Mesodermal cell (in vitro differentiated cells): ENCODE data around the gene LDHAL6B.

Experiments used
- H3K27ac ChIP-seq: 2 replicates; pipeline ENCODE4 v1.7.0; 2013; ENCODE audit warnings: mild to moderate bottlenecking, low read depth, low read length, moderate library complexity; ENCODE audit not compliant: severe bottlenecking
- H3K36me3 ChIP-seq: 2 replicates; pipeline ENCODE4 v1.7.1; 2013; ENCODE audit warnings: mild to moderate bottlenecking, low read length, moderate library complexity; ENCODE audit not compliant: control insufficient read depth, insufficient read depth
- H3K4me1 ChIP-seq: one replicate; pipeline ENCODE4 v1.7.1; 2013; ENCODE audit warnings: mild to moderate bottlenecking, low read length; ENCODE audit not compliant: insufficient read depth, control insufficient read depth, poor library complexity, severe bottlenecking
- H3K4me3 ChIP-seq: 2 replicates; pipeline ENCODE4 v1.7.0; 2013; ENCODE audit warnings: low read length, control low read depth, mild to moderate bottlenecking; ENCODE audit not compliant: insufficient read depth, poor library complexity, severe bottlenecking; ENCODE audit errors: extremely low read depth
- H3K9me3 ChIP-seq: 2 replicates; pipeline ENCODE4 v1.7.1; 2013; ENCODE audit warnings: mild to moderate bottlenecking, low read length, moderate library complexity; ENCODE audit not compliant: control insufficient read depth
- WGBS, 2 experiments: methylation state at CpG; one replicate each; pipeline ENCODE4 v1.1.5; 2013; ENCODE audit warnings: missing lambda C conversion rate in 2 of 2; ENCODE audit not compliant: insufficient coverage in 2 of 2; 5-methylcytosine and 5-hydroxymethylcytosine counted together

Gene LDHAL6B

DNA sequence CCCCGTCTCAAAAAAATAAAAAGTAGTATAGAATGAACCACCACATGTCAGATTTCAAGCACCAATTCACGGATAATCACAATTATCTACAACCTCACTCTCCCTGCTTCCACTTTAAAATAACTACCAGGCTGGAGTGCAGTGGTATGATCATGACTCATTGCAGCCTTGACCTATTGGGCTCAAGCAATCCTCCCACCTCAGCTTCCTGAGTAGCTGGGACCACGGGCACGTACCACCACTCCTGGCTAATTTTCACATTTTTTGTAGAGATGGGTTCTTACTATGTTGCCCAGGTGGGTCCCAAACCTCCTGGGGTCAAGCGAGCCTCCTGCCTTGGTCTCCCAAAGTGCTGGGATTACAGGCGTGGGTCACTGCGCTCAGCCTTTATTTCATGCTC is 38.1 kb upstream of the LDHAL6B start:
- Histone ChIP-seq H3K9me3 (no peaks in the 10 kb centered on the region), H3K4me3 (no peak overlapping the region), H3K4me1 (peaks cover 39% of the 10 kb centered on the region), H3K27ac (no peak overlapping the region), H3K36me3 (peaks cover 31% of the 10 kb centered on the region)
- WGBS, 2 experiments = 61 to 73% methylated on average over 2 to 3 of the region's 7 CpGs

DNA sequence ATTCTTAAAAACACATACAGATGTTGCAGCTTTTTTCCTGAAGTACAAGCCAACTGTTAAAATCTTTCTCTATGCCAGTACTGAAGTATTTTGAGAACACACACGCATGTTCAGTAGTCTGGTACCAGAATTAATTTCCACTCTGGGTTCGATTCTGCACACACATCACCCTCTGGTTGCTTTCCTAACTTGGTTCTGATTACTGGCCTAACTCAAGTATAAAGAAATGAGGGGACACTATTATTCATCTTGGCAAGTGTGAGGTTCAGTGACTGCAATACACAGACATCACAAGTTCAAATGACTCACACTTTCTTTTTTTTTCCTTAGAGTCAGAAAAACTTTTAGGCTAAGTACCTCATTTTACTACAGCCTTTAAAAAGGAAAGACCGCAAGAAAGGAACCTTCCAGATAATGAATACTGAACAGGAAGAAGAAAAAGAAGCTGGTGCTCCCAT is 37.4 kb upstream of the LDHAL6B start:
- no peaks in the 10 kb centered on the region for H3K9me3 ChIP-seq
- 88% methylated on average over 2 of the region's 3 CpGs; no CpG with 5 or more reads in 1 of the 2 experiments for WGBS, 2 experiments
- no peak overlapping the region for H3K4me3 ChIP-seq
- H3K27ac ChIP-seq = peak overlapping the region; percentile 76
- H3K36me3 ChIP-seq = peaks cover 33% of the 10 kb centered on the region
- peaks cover 42% of the 10 kb centered on the region for H3K4me1 ChIP-seq

DNA sequence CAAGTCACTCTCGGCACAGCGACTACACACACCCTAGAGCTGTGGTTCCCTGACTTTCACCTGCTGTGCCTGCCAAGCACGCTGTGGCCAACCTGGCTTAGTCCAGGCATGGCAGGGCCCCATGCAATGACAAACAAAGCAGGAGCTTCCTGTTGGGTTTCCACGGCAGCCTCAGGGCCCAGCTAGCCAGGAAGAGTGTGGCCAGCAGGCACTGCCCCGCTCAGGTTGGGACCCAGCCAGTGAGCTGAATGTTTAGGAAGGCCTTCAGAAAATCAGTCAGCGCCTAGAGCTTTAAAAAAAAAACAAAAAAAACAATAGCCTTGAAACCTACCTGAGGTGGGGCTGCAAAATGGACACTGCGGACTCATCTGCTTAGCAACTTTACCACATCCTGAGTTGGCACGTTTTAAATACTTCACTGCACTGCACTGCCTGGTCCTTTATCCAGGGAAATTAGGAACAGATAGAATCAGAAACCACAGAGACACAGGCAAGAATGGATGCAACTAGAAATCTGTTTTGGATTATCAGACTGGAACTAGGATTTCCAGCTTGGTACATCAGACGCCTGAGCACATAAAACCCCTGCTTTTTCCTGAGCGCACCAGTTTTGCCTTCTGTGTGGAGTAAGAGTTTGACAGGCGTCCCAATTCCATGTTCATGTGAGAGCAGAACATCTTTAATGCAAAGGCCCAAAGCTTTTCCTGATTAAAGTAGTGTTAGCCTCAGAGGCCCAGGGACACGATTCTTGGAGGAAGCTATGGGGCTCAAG is 36.2 kb upstream of the LDHAL6B start:
- peak overlapping the region; percentile 33 for H3K27ac ChIP-seq
- H3K4me3 ChIP-seq = no peak overlapping the region
- no peaks in the 10 kb centered on the region for H3K9me3 ChIP-seq
- WGBS, 2 experiments = 90 to 96% methylated on average over 11 to 12 of the region's 12 CpGs
- H3K36me3 ChIP-seq = peaks cover 24% of the 10 kb centered on the region
- H3K4me1 ChIP-seq = peaks cover 53% of the 10 kb centered on the region

DNA sequence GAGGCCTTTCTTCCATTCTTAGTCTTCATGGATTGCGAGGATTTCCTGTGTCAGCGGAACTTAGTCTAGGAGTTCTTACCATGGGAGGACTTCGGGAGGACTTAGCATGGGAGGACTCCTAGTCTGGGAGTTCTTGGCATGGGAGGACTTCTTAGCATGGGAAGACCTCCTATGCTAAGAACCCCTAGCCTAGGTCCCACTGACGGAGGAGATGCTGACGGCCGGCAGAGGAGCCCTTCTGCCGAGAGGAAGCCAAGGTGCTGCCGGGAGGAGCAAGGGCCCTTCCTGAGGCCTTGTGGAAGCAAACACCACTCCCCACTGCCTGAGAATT is 35.6 kb upstream of the LDHAL6B start:
- no peaks in the 10 kb centered on the region for H3K9me3 ChIP-seq
- peaks cover 48% of the 10 kb centered on the region for H3K4me1 ChIP-seq
- no peak overlapping the region for H3K4me3 ChIP-seq
- H3K27ac ChIP-seq = no peak overlapping the region
- peaks cover 24% of the 10 kb centered on the region for H3K36me3 ChIP-seq
- WGBS, 2 experiments = 97 to 98% methylated on average over 5 to 8 of the region's 8 CpGs

DNA sequence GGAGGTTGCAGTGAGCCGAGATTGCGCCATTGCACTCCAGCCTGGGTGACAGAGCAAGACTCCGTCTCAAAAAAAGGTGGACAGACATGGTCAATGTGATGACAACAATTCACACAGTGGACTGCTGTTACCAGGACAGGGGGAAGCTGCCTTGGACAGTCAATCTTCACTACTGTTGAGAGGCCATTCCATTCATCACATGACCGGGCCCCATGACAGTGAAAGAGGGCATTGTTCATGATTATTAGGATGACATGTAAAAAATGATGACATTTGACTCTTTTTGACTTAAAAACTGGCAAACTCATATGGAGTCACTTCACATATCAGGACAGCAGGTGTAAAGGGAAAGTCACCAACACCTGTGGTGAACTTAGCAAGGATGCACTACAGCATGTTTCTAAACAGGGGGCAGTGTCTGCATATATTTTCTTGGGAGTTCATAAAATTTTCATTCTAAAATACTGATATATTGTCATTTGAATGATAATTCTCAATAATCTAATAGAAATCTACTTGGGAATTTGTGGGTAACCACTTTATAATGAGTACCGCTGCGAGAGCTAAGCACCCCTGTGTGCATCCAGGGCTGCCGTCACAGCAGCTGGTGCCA is 34.2 kb upstream of the LDHAL6B start:
- peaks cover 19% of the 10 kb centered on the region for H3K36me3 ChIP-seq
- 92 to 96% methylated on average over 6 to 7 of the region's 7 CpGs for WGBS, 2 experiments

DNA sequence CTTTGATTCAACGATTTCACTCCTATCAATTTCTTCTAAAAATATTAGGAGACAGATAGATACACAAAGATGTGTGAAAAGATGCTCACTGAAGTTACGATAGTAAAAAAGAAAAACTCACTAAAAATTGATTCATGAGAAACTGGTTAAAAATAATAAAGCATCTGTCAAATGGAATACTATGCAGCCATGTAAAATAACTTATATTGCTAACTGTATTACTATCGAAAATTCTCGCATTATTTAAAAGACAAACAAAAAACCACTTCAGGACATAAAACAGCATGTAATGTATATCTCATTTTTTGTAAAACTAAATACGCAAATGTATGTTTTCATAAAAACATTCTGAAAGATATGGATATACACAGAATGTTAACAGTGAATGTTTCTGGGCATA is 33.4 kb upstream of the LDHAL6B start:
- peaks cover 24% of the 10 kb centered on the region for H3K36me3 ChIP-seq
- H3K9me3 ChIP-seq = no peaks in the 10 kb centered on the region
- no peak overlapping the region for H3K27ac ChIP-seq
- H3K4me3 ChIP-seq = no peak overlapping the region
- peaks cover 48% of the 10 kb centered on the region for H3K4me1 ChIP-seq
- WGBS, 2 experiments = 100% methylated on average over 1 of the region's 5 CpGs; no CpG with 5 or more reads in 1 of the 2 experiments

More for the DNA sequence above, 34.2 kb upstream of the LDHAL6B start:
- H3K9me3 ChIP-seq = no peaks in the 10 kb centered on the region
- no peak overlapping the region for H3K4me3 ChIP-seq
- H3K4me1 ChIP-seq = peaks cover 48% of the 10 kb centered on the region
- no peak overlapping the region for H3K27ac ChIP-seq

DNA sequence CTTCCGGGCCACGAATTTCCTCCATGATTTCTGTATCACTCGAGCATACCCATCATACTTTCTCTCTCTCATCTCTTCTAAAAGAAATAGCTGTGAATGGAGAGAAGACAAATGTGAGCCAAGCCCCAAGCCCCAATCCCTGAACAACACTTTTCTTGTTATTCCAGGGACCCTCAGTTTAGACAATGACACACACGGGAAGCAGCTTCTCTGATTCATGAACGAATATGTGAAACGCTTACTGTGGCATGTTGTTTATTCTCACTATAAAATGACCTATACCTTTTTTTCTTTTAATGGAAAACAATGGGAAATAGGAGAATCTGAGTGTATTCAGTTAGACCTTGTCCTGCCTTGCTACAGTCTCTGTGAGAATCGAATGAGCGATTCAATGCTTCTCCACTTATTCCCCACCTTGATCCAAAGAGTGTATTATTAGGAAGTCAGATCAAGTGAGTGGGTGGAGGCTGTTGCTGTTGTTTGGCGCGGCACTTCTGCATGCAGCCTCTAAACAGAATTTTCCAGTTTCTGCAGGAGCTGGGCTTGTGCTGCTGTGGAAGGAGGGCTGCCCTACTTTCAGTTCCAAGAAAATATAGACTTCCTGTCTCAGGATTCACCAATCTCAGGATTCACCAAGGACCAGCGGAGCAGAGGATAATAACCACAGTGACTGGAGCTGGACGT is 32.4 kb upstream of the LDHAL6B start:
- H3K9me3 ChIP-seq = no peaks in the 10 kb centered on the region
- peaks cover 27% of the 10 kb centered on the region for H3K36me3 ChIP-seq
- WGBS, 2 experiments = 87 to 92% methylated on average over 4 to 5 of the region's 12 CpGs
- H3K27ac ChIP-seq = peak overlapping the region; percentile 58
- H3K4me3 ChIP-seq = no peak overlapping the region
- H3K4me1 ChIP-seq = peaks cover 37% of the 10 kb centered on the region

DNA sequence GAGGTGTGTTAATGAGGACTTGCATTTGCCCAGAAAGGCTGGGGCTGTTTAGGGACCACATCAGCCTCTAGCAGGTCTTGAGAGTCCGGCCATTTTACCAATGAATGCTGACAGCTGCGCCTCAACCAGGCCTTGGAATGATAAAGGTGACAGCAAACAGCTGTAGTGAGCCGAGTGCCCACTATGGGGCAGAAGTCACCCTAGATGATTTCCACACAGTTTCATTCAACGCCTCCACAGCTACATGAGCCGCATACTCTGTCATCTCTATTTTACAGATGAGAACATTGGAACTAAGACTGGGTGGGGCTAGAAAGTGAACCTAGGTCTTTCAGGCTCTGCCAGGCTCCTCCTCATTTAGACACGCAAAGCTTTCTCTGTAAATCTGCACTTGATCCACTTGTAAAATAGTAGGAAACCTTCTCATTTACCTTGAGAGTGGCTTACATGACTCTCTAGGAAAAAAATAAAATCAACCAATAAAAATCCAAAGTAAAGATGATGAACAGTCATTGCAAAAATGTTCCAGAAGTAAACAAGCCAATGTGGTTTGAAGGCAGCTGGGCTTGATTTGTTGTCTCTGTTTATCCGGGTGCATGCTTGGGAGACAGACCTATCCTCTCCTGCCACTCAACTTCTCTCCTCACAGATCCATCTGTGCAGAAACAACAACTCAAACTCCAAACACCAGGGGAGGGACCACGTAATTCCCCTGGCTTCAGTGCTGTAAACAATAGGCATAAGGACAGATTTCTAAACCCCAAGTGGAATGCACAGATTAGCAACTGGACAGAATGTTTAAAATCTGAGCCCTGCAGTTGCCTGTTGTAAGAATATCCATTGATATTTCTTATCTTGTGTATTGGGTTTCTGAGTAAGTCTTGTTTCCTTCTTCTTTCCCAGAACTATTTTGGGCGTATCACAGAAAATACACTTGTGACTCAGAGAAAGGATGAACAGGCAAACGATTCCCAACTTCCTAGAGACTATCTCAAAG is 31.5 kb upstream of the LDHAL6B start:
- no peak overlapping the region for H3K4me3 ChIP-seq
- 43 to 63% methylated on average over 3 to 4 of the region's 10 CpGs for WGBS, 2 experiments
- no peaks in the 10 kb centered on the region for H3K9me3 ChIP-seq
- H3K27ac ChIP-seq = peak overlapping the region; percentile 58
- peaks cover 32% of the 10 kb centered on the region for H3K36me3 ChIP-seq
- H3K4me1 ChIP-seq = peaks cover 34% of the 10 kb centered on the region

DNA sequence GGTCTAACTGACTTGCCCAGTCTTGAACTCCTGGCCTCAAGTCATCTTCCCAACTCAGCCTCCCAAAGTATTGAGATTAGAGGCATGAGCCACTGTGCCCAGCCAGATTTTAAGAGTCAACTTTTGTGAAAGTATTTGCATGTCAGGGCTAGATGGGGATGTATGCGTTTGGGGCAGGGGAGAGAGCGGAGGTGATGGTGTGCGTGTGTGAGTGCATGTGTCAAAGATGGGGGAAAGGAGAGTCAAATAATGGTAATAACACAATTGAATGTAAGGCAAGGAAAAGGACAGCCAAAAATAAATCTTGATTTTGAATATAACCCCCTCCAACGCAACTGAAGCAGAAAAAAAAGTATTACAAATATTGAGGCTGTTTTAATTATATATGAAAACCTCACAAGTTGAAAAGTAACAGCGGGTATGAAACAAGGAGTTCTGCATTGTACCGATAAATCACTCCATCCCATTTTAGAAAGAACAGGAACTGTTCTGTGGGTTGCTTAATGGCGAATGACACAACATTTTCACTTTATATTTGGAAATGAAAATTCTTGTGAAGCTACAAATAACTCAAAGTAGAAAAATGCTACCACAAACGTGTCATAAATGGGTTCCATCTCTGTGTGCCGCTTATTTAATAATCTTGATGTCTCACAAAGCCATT is 29.9 kb upstream of the LDHAL6B start:
- Histone ChIP-seq H3K4me3 (no peak overlapping the region), H3K36me3 (peaks cover 27% of the 10 kb centered on the region), H3K9me3 (peaks cover 7% of the 10 kb centered on the region), H3K4me1 (peaks cover 42% of the 10 kb centered on the region), H3K27ac (no peak overlapping the region)
- 95 to 97% methylated on average over 5 of the region's 9 CpGs for WGBS, 2 experiments

DNA sequence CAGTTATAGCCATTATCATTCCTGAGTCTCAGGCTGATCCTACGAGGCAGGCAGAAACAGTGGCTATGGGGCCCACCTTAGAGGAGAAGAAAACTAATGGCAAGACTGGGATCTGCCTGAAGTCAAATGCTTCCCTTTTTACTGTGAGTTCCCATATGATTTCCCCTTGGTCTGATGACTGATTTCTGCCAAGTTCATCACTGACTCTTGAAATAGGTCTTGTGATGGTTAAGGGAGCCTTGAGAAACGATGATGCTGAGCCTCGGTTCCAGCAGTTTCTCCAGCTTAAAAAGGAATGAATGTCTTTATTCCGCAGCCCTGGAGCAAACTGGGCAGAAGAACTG is 29.4 kb upstream of the LDHAL6B start:
- Histone ChIP-seq H3K36me3 (peaks cover 31% of the 10 kb centered on the region), H3K9me3 (peaks cover 11% of the 10 kb centered on the region), H3K4me1 (peaks cover 42% of the 10 kb centered on the region), H3K27ac (no peak overlapping the region), H3K4me3 (no peak overlapping the region)
- 94 to 95% methylated on average over 2 to 3 of the region's 4 CpGs for WGBS, 2 experiments
